Ammon's horn (tissue), 1 donor: Measurements from ENCODE around the gene FOXJ3.

Experiments
- DNase-seq: peaks from one replicate; pipeline ENCODE4 v3.0.0-alpha.2; 2016; ENCODE audit warnings: low spot score

The FOXJ3 gene

GRCh38 chr1:42335050-42335808 is at the start of gene FOXJ3:
FOXJ3 (minus strand) TSS chr1:42335235; CDS start chr1:42311093, 24,142 bp downstream.
- DNase-seq, result peak; percentile 93

GRCh38 chr1:42381280-42381673 is 46.2 kb upstream of the FOXJ3 start:
- no peak for DNase-seq

GRCh38 chr1:42380586-42381279 is 45.7 kb upstream of the FOXJ3 start, which contains the start of gene RIMKLA:
RIMKLA (plus strand) TSS chr1:42380792; CDS start chr1:42380935, 143 bp downstream.
- DNase-seq, result peak; percentile 70

GRCh38 chr1:42379794-42380585 is 45.0 kb upstream of the FOXJ3 start:
- DNase-seq, result no peak

- DNase-seq, result no peak
Observed at GRCh38 chr1:42372796-42373195, 37.8 kb upstream of the FOXJ3 start.

GRCh38 chr1:42370876-42371549 is 36.0 kb upstream of the FOXJ3 start:
- no peak for DNase-seq

- DNase-seq, result no peak
Observed at GRCh38 chr1:42369471-42369870, 34.4 kb upstream of the FOXJ3 start.

GRCh38 chr1:42368096-42368795 is 33.2 kb upstream of the FOXJ3 start:
- DNase-seq, result no peak

- no peak for DNase-seq
Observed at GRCh38 chr1:42365118-42365517, 30.1 kb upstream of the FOXJ3 start.

- no peak for DNase-seq
Observed at GRCh38 chr1:42364542-42364941, 29.5 kb upstream of the FOXJ3 start.

- DNase-seq, result no peak
Observed at GRCh38 chr1:42364089-42364488, 29.1 kb upstream of the FOXJ3 start.

- DNase-seq, result peak; percentile 18
Observed at GRCh38 chr1:42359466-42359865, 24.4 kb upstream of the FOXJ3 start.

- no peak for DNase-seq
Observed at GRCh38 chr1:42358791-42359190, 23.8 kb upstream of the FOXJ3 start.

- no peak for DNase-seq
Observed at GRCh38 chr1:42350086-42350485, 15.1 kb upstream of the FOXJ3 start.

GRCh38 chr1:42348498-42348897 is 13.5 kb upstream of the FOXJ3 start:
- DNase-seq, result peak; percentile 56

GRCh38 chr1:42343049-42343448 is 8.0 kb upstream of the FOXJ3 start:
- DNase-seq, result no peak

GRCh38 chr1:42340901-42341300 is 5.9 kb upstream of the FOXJ3 start:
- DNase-seq, result no peak

GRCh38 chr1:42340093-42340492 is 5.1 kb upstream of the FOXJ3 start:
- no peak for DNase-seq

- DNase-seq, result no peak
Observed at GRCh38 chr1:42336978-42337377, 1.9 kb upstream of the FOXJ3 start.

GRCh38 chr1:42335809-42336518 is 929 bp upstream of the FOXJ3 start:
- no peak for DNase-seq
